Tibial nerve (tissue), 4 donors: Measurements from ENCODE around the gene YIPF6.

Source experiments
- CTCF ChIP-seq, 5 experiments: fragments of 200-600 bp in 3 of 5; fragments of 450-650 bp in 2 of 5; sonication (generic) in 3 of 5; IDR thresholded peaks; one replicate each; pipeline ENCODE4 v1.5.1; 2016 to 2019; ENCODE audit warnings: antibody characterized with exemption in 5 of 5, mild to moderate bottlenecking in 3 of 5, moderate library complexity in 2 of 5
- EP300 ChIP-seq, 2 donors: sonication (generic); formaldehyde crosslinking; IDR thresholded peaks; one replicate each; pipeline ENCODE4 v1.6.1; 2017; ENCODE audit warnings: antibody characterized with exemption in 2 of 2, mild to moderate bottlenecking in 1 of 2

GRCh38 chrX:68533656-68534055 lies 34.8 kb downstream of the YIPF6 start:
- TF ChIP-seq EP300 (IDR thresholded peaks at IDR 0.05) (no peak), CTCF (IDR thresholded peaks at IDR 0.05) (no peak)
